Measurements from ENCODE around the gene FAM13B. TPM values are rescaled to one million over a fixed set of nuclear protein-coding genes. Genes with fewer than 3 reads are reported as not detected.
A peak's percentile ranks its signal among the peaks of the same experiment; 100 is the strongest.

Gene FAM13B
- total RNA-seq, 1 experiment from 2014 or later = 23.5 TPM

DNA sequence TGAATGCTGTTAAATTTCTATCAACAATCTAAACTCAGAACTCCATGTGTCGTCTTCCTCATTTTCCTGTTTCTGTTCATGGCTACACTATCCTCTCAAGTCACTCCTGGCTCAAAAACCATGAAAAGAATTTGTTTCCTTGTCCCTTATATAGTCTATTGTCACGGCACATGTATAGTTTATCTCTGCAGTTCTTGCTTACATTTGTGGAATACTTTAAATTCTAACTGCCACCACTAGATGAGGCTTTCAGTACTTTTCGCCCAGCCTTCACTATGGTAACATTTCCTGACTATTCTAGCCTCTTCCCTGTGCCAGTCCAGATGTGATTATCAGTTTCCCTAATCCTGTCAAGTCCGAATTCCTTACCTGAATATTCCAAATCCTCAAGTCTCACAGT lies 109.0 kb downstream of the FAM13B start:
- DNase-seq (ENCODE audit: low spot score) = peak; percentile 4
- Histone ChIP-seq H3K4me3 (ENCODE audit: low read depth, low read length, poor library complexity, severe bottlenecking) (no peak overlapping the region), H3K27ac (ENCODE audit: low read depth, low read length, poor library complexity, severe bottlenecking) (no peak overlapping the region), H3K4me1 (ENCODE audit: insufficient read depth, low read length, poor library complexity, severe bottlenecking) (no peaks in the 10 kb centered on the region), H3K27me3 (replicated peaks; ENCODE audit: insufficient read depth, low read depth, low read length, poor library complexity) (no peaks in the 10 kb centered on the region), H3K9me3 (ENCODE audit: low read depth, low read length, poor library complexity, severe bottlenecking) (no peaks in the 10 kb centered on the region), H3K36me3 (ENCODE audit: insufficient read depth, low read length, poor library complexity, severe bottlenecking) (no peaks in the 10 kb centered on the region)
- no TSS peak for BruUV-seq (replicated peaks)
- TF ChIP-seq EZH2 (IDR thresholded peaks at IDR 0.05; ENCODE audit: borderline replicate concordance, low read depth, low read length, poor library complexity, severe bottlenecking) (no peak), CTCF (conservative IDR thresholded peaks at IDR 0.05; ENCODE audit: low read depth, low read length) (0 out of 2 replicates have a peak, but pooled peaks have one; percentile 17)
- ChIA-PET CTCF (no interaction called here), POLR2A (ENCODE audit: low non-redundant PET) (no interaction called here)
- intact Hi-C loops (cut with micrococcal nuclease; ENCODE audit: unreplicated experiment) = no loop called here

- CTCF ChIA-PET = no interaction called here
- no peak overlapping the region for H3K27ac ChIP-seq (ENCODE audit: low read depth, low read length, poor library complexity, severe bottlenecking)
- TF ChIP-seq EZH2 (IDR thresholded peaks at IDR 0.05; ENCODE audit: borderline replicate concordance, low read depth, low read length, poor library complexity, severe bottlenecking) (no peak), CTCF (conservative IDR thresholded peaks at IDR 0.05; ENCODE audit: low read depth, low read length) (no peak)
- H3K36me3 ChIP-seq (ENCODE audit: insufficient read depth, low read length, poor library complexity, severe bottlenecking) = no peaks in the 10 kb centered on the region
- POLR2A ChIA-PET (ENCODE audit: low non-redundant PET) = no interaction called here
- no peaks in the 10 kb centered on the region for H3K27me3 ChIP-seq (replicated peaks; ENCODE audit: insufficient read depth, low read depth, low read length, poor library complexity)
- intact Hi-C loops (cut with micrococcal nuclease; ENCODE audit: unreplicated experiment) = no loop called here
- BruUV-seq (replicated peaks) = no TSS peak
- H3K9me3 ChIP-seq (ENCODE audit: low read depth, low read length, poor library complexity, severe bottlenecking) = no peaks in the 10 kb centered on the region
- H3K4me1 ChIP-seq (ENCODE audit: insufficient read depth, low read length, poor library complexity, severe bottlenecking) = no peaks in the 10 kb centered on the region
- no peak overlapping the region for H3K4me3 ChIP-seq (ENCODE audit: low read depth, low read length, poor library complexity, severe bottlenecking)
- peak; percentile 10 for DNase-seq (ENCODE audit: low spot score)
Measured at GRCh38 chr5:137921931-137922330, 110.9 kb downstream of the FAM13B start.

DNA sequence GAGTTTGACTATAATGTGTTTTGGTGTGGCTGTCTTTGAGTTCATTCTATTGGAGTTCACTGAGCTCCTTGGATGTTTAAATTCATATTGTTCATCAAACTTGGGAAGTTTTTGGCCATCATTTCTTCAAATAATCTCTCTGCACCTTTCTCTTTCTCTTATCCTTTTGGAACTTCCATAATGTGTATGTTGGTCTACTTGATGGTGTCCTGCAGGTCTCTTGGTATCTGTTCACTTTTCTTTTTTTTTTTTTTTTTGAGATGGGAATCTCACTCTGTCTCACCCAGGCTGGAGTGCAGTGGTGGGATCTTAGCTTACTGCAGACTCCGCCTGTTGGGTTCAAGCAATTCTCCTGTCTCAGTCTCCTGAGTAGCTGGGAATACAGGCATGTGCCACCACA lies 116.0 kb downstream of the FAM13B start:
- no peaks in the 10 kb centered on the region for H3K9me3 ChIP-seq (ENCODE audit: low read depth, low read length, poor library complexity, severe bottlenecking)
- ChIA-PET POLR2A (ENCODE audit: low non-redundant PET) (no interaction called here), CTCF (no interaction called here)
- H3K27ac ChIP-seq (ENCODE audit: low read depth, low read length, poor library complexity, severe bottlenecking) = no peak overlapping the region
- intact Hi-C loops (cut with micrococcal nuclease; ENCODE audit: unreplicated experiment) = no loop called here
- no peak overlapping the region for H3K4me3 ChIP-seq (ENCODE audit: low read depth, low read length, poor library complexity, severe bottlenecking)
- H3K36me3 ChIP-seq (ENCODE audit: insufficient read depth, low read length, poor library complexity, severe bottlenecking) = no peaks in the 10 kb centered on the region
- H3K4me1 ChIP-seq (ENCODE audit: insufficient read depth, low read length, poor library complexity, severe bottlenecking) = no peaks in the 10 kb centered on the region
- H3K27me3 ChIP-seq (replicated peaks; ENCODE audit: insufficient read depth, low read depth, low read length, poor library complexity) = no peaks in the 10 kb centered on the region
- BruUV-seq (replicated peaks) = no TSS peak
- no peak for DNase-seq (ENCODE audit: low spot score)
- TF ChIP-seq CTCF (conservative IDR thresholded peaks at IDR 0.05; ENCODE audit: low read depth, low read length) (no peak), EZH2 (IDR thresholded peaks at IDR 0.05; ENCODE audit: borderline replicate concordance, low read depth, low read length, poor library complexity, severe bottlenecking) (no peak)

Measured in A673 (cell line).